SK-N-SH treated with all-trans-retinoic acid at 6 μM for 48 hours (cell line): ENCODE data around the gene DCLK1.

Experiments used
- ATAC-seq: fragments of 200-7000 bp; cut with Tn5 transposase; 3 replicates; pipeline ENCODE4 v1.9.1; 2020; ENCODE audit warnings: mild to moderate bottlenecking, moderate library complexity
- ARNTL ChIP-seq: fragments of 450-650 bp; formaldehyde crosslinking; IDR thresholded peaks from 2 replicates; pipeline ENCODE4 v1.5.0; 2020; ENCODE audit warnings: low read depth, mild to moderate bottlenecking, moderate library complexity, borderline replicate concordance
- BACH2 ChIP-seq: fragments of 250-450 bp; sonication (Bioruptor Pico); IDR thresholded peaks from 2 replicates; pipeline ENCODE4 v1.9.0; 2021; ENCODE audit warnings: mild to moderate bottlenecking, borderline replicate concordance
- CREB5 ChIP-seq: fragments of 250-450 bp; sonication (Bioruptor Pico); IDR thresholded peaks from 2 replicates; pipeline ENCODE4 v1.5.1; 2020; ENCODE audit warnings: low read depth, mild to moderate bottlenecking, moderate library complexity
- CSDC2 ChIP-seq: fragments of 250-450 bp; sonication (Bioruptor Pico); IDR thresholded peaks from 2 replicates; pipeline ENCODE4 v1.5.0; 2020; ENCODE audit warnings: mild to moderate bottlenecking, moderate library complexity
- CSRNP3 ChIP-seq: fragments of 250-450 bp; sonication (Bioruptor Pico); IDR thresholded peaks from 2 replicates; pipeline ENCODE4 v1.5.1; 2021; ENCODE audit warnings: mild to moderate bottlenecking, moderate library complexity
- ESRRG ChIP-seq: fragments of 250-450 bp; sonication (Bioruptor Pico); IDR thresholded peaks from 2 replicates; pipeline ENCODE4 v1.6.1; 2021; ENCODE audit warnings: mild to moderate bottlenecking
- ISL1 ChIP-seq: fragments of 250-450 bp; sonication (Bioruptor Pico); IDR thresholded peaks from 2 replicates; pipeline ENCODE4 v2.1.2; 2022; ENCODE audit warnings: mild to moderate bottlenecking, moderate library complexity
- PATZ1 ChIP-seq: fragments of 250-450 bp; sonication (Bioruptor Pico); IDR thresholded peaks from 2 replicates; pipeline ENCODE4 v1.8.0; 2020; ENCODE audit warnings: mild to moderate bottlenecking, moderate library complexity, borderline replicate concordance
- SNAI2 ChIP-seq: fragments of 250-450 bp; sonication (Bioruptor Pico); IDR thresholded peaks from 2 replicates; pipeline ENCODE4 v1.5.0; 2020; ENCODE audit warnings: mild to moderate bottlenecking, moderate library complexity
- TCF4 ChIP-seq: fragments of 250-450 bp; sonication (Bioruptor Pico); IDR thresholded peaks from 2 replicates; pipeline ENCODE4 v1.8.0; 2021; ENCODE audit warnings: mild to moderate bottlenecking, moderate library complexity, borderline replicate concordance
- TOX ChIP-seq: fragments of 250-450 bp; sonication (Bioruptor Pico); IDR thresholded peaks from 2 replicates; pipeline ENCODE4 v1.8.0; 2021; ENCODE audit warnings: mild to moderate bottlenecking, moderate library complexity, borderline replicate concordance
- ZC3H10 ChIP-seq: fragments of 250-450 bp; sonication (Bioruptor Pico); IDR thresholded peaks from 2 replicates; pipeline ENCODE4 v1.5.1; 2021; ENCODE audit warnings: mild to moderate bottlenecking, moderate library complexity
- ZFP3 ChIP-seq: fragments of 250-450 bp; sonication (Bioruptor Pico); IDR thresholded peaks from 2 replicates; pipeline ENCODE4 v1.5.0; 2020; ENCODE audit warnings: mild to moderate bottlenecking, moderate library complexity
- ZFP30 ChIP-seq: fragments of 450-650 bp; formaldehyde crosslinking; IDR thresholded peaks from 2 replicates; pipeline ENCODE4 v1.5.0; 2022; ENCODE audit warnings: mild to moderate bottlenecking, moderate library complexity
- ZNF565 ChIP-seq: fragments of 450-650 bp; formaldehyde crosslinking; conservative IDR thresholded peaks from 2 replicates; pipeline ENCODE4 v1.5.0; 2020; ENCODE audit warnings: low read depth, mild to moderate bottlenecking, moderate library complexity
- ZNF70 ChIP-seq: fragments of 450-650 bp; formaldehyde crosslinking; IDR thresholded peaks from 2 replicates; pipeline ENCODE4 v1.5.0; 2020; ENCODE audit warnings: mild to moderate bottlenecking, moderate library complexity
- ZNF8 ChIP-seq: fragments of 450-650 bp; formaldehyde crosslinking; IDR thresholded peaks from 2 replicates; pipeline ENCODE4 v1.5.0; 2020; ENCODE audit warnings: mild to moderate bottlenecking, moderate library complexity
- TF ChIP-seq, protein P1 (sequence below): fragments of 250-450 bp; sonication (Bioruptor Pico); IDR thresholded peaks from 2 replicates; pipeline ENCODE4 v1.8.0; 2021; ENCODE audit warnings: low read depth, mild to moderate bottlenecking, moderate library complexity, borderline replicate concordance
- TF ChIP-seq, protein P2 (sequence below): fragments of 250-450 bp; sonication (Bioruptor Pico); IDR thresholded peaks from 2 replicates; pipeline ENCODE4 v1.5.0; 2020; ENCODE audit warnings: mild to moderate bottlenecking, moderate library complexity

The DCLK1 gene

GRCh38 chr13:36129539-36129938 lies 1.6 kb downstream of the DCLK1 start (continued):
- TF ChIP-seq, protein P1, sequence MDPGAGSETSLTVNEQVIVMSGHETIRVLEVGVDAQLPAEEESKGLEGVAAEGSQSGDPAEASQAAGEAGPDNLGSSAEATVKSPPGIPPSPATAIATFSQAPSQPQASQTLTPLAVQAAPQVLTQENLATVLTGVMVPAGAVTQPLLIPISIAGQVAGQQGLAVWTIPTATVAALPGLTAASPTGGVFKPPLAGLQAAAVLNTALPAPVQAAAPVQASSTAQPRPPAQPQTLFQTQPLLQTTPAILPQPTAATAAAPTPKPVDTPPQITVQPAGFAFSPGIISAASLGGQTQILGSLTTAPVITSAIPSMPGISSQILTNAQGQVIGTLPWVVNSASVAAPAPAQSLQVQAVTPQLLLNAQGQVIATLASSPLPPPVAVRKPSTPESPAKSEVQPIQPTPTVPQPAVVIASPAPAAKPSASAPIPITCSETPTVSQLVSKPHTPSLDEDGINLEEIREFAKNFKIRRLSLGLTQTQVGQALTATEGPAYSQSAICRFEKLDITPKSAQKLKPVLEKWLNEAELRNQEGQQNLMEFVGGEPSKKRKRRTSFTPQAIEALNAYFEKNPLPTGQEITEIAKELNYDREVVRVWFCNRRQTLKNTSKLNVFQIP, result no peak
- TF ChIP-seq ZC3H10 (CRISPR knock-in tag), result no peak
- TF ChIP-seq, all 23 proteins: peak for 0

GRCh38 chr13:36126491-36126890 lies 4.7 kb downstream of the DCLK1 start:
- TF ChIP-seq ZNF70, result no peak
- no peak for TF ChIP-seq SNAI2 (CRISPR knock-in tag)
- TF ChIP-seq BACH2 (CRISPR knock-in tag), result no peak
- no peak for TF ChIP-seq ZC3H10 (CRISPR knock-in tag)
- no peak for TF ChIP-seq ZNF8 (CRISPR knock-in tag)
- TF ChIP-seq ESRRG, result no peak
- TF ChIP-seq CSRNP3 (CRISPR knock-in tag), result no peak
- TF ChIP-seq ZNF565 (CRISPR knock-in tag), result no peak
- no peak for TF ChIP-seq ARNTL (CRISPR knock-in tag)
- TF ChIP-seq, all 23 proteins: peak for 0
- ATAC-seq, result no peak

DNA sequence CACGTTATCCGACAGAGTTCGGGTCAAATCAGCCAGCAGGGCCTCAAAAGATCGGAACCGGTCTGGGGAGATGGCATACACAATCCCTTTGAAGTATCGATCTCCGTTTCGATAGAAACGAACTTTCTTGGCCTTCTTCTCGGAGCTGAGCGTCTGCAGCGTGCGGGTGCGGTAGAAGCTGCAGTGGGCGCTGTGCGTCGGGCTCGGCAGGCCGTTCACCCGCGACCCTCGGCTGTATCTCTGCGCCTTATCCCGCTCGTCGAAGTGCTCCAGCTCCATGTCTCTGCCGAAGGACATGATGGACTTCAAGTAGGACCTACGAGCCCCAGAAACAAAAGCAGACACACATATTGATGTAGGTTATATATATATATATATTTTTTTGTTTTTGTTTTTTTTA lies 5.3 kb downstream of the DCLK1 start:
- ATAC-seq, result no peak
- TF ChIP-seq ZFP3 (CRISPR knock-in tag) (no peak), TCF4 (CRISPR knock-in tag) (no peak), CSRNP3 (CRISPR knock-in tag) (no peak), ZC3H10 (CRISPR knock-in tag) (no peak), BACH2 (CRISPR knock-in tag) (no peak), CSDC2 (no peak), ARNTL (CRISPR knock-in tag) (no peak), PATZ1 (CRISPR knock-in tag) (no peak), CREB5 (no peak), ZNF70 (no peak), SNAI2 (CRISPR knock-in tag) (no peak), ZNF8 (CRISPR knock-in tag) (no peak), ESRRG (no peak), ZNF565 (CRISPR knock-in tag) (no peak), ZFP30 (no peak), TOX (no peak), ISL1 (CRISPR knock-in tag) (no peak)
- TF ChIP-seq, protein P2, sequence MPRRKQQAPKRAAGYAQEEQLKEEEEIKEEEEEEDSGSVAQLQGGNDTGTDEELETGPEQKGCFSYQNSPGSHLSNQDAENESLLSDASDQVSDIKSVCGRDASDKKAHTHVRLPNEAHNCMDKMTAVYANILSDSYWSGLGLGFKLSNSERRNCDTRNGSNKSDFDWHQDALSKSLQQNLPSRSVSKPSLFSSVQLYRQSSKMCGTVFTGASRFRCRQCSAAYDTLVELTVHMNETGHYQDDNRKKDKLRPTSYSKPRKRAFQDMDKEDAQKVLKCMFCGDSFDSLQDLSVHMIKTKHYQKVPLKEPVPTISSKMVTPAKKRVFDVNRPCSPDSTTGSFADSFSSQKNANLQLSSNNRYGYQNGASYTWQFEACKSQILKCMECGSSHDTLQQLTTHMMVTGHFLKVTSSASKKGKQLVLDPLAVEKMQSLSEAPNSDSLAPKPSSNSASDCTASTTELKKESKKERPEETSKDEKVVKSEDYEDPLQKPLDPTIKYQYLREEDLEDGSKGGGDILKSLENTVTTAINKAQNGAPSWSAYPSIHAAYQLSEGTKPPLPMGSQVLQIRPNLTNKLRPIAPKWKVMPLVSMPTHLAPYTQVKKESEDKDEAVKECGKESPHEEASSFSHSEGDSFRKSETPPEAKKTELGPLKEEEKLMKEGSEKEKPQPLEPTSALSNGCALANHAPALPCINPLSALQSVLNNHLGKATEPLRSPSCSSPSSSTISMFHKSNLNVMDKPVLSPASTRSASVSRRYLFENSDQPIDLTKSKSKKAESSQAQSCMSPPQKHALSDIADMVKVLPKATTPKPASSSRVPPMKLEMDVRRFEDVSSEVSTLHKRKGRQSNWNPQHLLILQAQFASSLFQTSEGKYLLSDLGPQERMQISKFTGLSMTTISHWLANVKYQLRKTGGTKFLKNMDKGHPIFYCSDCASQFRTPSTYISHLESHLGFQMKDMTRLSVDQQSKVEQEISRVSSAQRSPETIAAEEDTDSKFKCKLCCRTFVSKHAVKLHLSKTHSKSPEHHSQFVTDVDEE, result no peak
